Skeletal muscle tissue (tissue), 4 donors: Measurements from ENCODE around the gene RAP1A. TPM values are rescaled to one million over a fixed set of nuclear protein-coding genes. Genes with fewer than 3 reads are reported as not detected.

ENCODE experiments used
- H3K27ac ChIP-seq: one replicate; pipeline ENCODE4 v1.7.0; 2013; ENCODE audit warnings: mild to moderate bottlenecking, low read depth, low read length, inconsistent platforms
- H3K27me3 ChIP-seq, 3 donors: one replicate each; pipeline ENCODE4 v1.7.0; 2013; ENCODE audit warnings: low read length in 3 of 3; ENCODE audit not compliant: control insufficient read depth in 3 of 3, insufficient read depth in 3 of 3
- H3K36me3 ChIP-seq, 3 donors: one replicate each; pipeline ENCODE4 v1.7.0; 2013; ENCODE audit warnings: low read length in 3 of 3; ENCODE audit not compliant: control insufficient read depth in 3 of 3, insufficient read depth in 3 of 3
- H3K4me1 ChIP-seq, 3 donors: one replicate each; pipeline ENCODE4 v1.7.0; 2013; ENCODE audit warnings: low read length in 3 of 3, mild to moderate bottlenecking in 3 of 3; ENCODE audit not compliant: control insufficient read depth in 3 of 3, insufficient read depth in 3 of 3
- H3K4me3 ChIP-seq, 3 donors: one replicate each; pipeline ENCODE4 v1.7.0; 2013; ENCODE audit warnings: low read length in 3 of 3
- H3K9ac ChIP-seq, 3 donors: one replicate each; pipeline ENCODE4 v1.7.0; 2013; ENCODE audit warnings: low read length in 3 of 3, mild to moderate bottlenecking in 3 of 3, moderate library complexity in 2 of 3, low read depth in 1 of 3
- H3K9me3 ChIP-seq, 3 donors: one replicate each; pipeline ENCODE4 v1.7.0; 2013; ENCODE audit warnings: low read length in 3 of 3; ENCODE audit not compliant: control insufficient read depth in 3 of 3
- total RNA-seq: library from RNA; depleted of rRNA; stranded (reverse); fragments of >200 nt; gene quantifications from one replicate; pipeline ENCODE4 v1.2.3, GENCODE V29; 2014
- donor health status: Osteomylitis.

The RAP1A gene
- total RNA-seq, 1 donor from 2014 or later: 16.7 TPM

DNA sequence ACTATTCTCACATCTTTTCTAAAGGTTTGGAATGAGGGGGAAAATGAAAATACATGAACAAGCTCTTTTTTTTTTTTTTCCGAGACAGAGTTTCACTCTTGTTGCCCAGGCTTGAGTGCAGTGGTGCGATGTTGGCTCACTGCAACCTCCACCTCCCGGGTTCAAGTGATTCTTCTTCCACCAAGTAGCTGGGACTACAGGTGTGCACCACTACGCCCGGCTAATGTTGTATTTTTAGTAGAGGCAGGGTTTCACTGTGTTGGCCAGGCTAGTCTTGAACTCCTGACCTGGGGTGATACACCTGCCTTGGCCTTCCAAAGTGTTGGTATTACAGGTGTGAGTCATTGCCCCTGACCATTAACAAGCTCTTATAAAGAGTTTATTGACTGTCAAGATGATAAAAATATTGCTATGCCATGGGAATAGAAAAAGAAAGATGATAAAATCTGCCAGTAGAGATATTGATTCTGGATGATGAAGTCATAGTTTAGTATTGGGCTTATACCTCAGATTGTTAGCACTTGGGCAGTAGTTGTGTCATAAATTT is 83.0 kb downstream of the RAP1A start:
- Histone ChIP-seq H3K4me3 (no peak overlapping the region), H3K9me3 (no peaks in the 10 kb centered on the region), H3K36me3 (peaks cover 19 to 65% (median 61%) of the 10 kb centered on the region in 3 donors)

DNA sequence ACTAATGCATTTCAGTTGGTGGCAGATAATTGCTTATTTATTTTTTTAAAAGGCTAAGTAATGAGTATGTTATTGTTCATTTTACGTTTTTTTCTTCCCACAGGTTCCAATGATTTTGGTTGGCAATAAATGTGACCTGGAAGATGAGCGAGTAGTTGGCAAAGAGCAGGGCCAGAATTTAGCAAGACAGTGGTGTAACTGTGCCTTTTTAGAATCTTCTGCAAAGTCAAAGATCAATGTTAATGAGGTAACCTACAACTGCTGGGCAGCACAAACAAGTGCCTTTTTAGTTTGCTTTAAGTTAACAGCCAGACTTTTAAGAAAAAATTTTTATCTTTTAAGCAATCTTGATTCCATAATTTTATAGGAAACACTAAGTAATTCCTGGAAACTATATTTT is 84.7 kb downstream of the RAP1A start:
- Histone ChIP-seq H3K27ac (no peak overlapping the region), H3K9me3 (no peaks in the 10 kb centered on the region), H3K27me3 (no peaks in the 10 kb centered on the region), H3K4me1 (no peaks in the 10 kb centered on the region), H3K4me3 (no peak overlapping the region), H3K9ac (no peak overlapping the region), H3K36me3 (peaks cover 23 to 59% (median 59%) of the 10 kb centered on the region in 3 donors)

More for the DNA sequence above, 83.0 kb downstream of the RAP1A start:
- H3K9ac ChIP-seq: no peak overlapping the region
- no peak overlapping the region for H3K27ac ChIP-seq
- no peaks in the 10 kb centered on the region for H3K27me3 ChIP-seq
- no peaks in the 10 kb centered on the region for H3K4me1 ChIP-seq

DNA sequence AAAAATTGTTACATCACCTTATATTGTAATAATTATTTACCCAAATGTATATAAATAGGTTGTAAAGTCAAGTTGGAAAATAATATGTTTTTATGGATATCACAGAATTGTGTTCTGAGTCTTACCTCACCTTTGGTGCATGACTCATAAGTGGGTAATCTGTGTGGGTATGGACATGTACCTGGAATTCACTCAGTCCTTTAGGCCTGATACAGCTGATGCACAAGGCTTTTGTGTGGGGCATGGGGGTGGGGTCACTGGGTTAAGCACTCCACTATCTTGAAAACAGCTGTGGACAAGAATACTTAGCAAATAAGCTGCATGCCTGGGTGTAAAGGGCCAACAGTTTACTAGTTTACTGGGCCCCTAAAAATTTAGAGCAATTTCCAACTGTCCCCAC is 85.2 kb downstream of the RAP1A start:
- no peak overlapping the region for H3K27ac ChIP-seq
- no peak overlapping the region for H3K4me3 ChIP-seq
- no peaks in the 10 kb centered on the region for H3K4me1 ChIP-seq
- H3K9ac ChIP-seq: no peak overlapping the region
- H3K9me3 ChIP-seq: no peaks in the 10 kb centered on the region
- peaks cover 23 to 59% (median 59%) of the 10 kb centered on the region in 3 donors for H3K36me3 ChIP-seq
- no peaks in the 10 kb centered on the region for H3K27me3 ChIP-seq

DNA sequence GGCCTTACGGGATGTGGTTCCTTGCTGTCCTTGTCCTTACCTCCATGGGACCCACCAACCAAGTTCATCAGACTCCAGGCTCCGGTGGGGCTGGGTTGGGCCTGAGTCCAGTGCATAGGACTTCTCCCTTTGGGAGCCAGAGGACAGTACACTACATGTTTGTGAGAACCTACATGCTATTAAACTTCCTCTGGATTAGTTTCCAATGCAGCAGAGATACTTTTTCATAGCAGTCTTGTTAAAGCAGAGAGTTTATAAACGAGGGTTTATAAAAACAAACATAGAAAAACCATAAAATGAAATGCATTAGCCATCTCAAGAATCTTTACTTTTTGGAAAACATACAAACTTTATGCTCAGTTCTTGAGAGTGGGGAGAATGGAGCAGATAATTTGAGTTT is 86.3 kb downstream of the RAP1A start:
- H3K4me3 ChIP-seq: no peak overlapping the region
- no peaks in the 10 kb centered on the region for H3K9me3 ChIP-seq
- no peaks in the 10 kb centered on the region for H3K4me1 ChIP-seq
- H3K27me3 ChIP-seq: no peaks in the 10 kb centered on the region
- no peak overlapping the region for H3K9ac ChIP-seq
- H3K36me3 ChIP-seq: peaks cover 22 to 58% (median 53%) of the 10 kb centered on the region in 3 donors
- no peak overlapping the region for H3K27ac ChIP-seq

DNA sequence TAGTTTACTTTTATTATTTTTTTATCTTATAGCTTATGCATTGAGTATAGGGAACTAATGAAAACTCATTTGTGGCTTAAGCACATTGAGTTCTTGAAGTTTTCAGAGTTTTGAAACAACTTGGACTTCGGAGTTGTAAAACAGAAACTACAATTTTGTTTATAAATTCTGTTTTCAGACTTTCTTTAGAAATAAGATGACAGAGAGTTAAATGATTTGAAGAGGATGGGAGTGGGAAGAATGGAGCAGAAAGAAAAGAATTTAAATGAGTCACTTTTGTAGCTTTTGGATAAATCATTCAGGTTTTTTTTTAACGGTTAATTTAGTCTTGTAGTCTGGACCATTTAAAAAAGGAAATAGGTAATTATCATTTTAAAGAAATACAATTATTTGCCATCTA is 87.3 kb downstream of the RAP1A start:
- Histone ChIP-seq H3K4me3 (no peak overlapping the region), H3K9me3 (no peaks in the 10 kb centered on the region), H3K4me1 (no peaks in the 10 kb centered on the region), H3K27me3 (no peaks in the 10 kb centered on the region), H3K9ac (no peak overlapping the region), H3K27ac (no peak overlapping the region), H3K36me3 (peaks cover 20 to 56% (median 46%) of the 10 kb centered on the region in 3 donors)

DNA sequence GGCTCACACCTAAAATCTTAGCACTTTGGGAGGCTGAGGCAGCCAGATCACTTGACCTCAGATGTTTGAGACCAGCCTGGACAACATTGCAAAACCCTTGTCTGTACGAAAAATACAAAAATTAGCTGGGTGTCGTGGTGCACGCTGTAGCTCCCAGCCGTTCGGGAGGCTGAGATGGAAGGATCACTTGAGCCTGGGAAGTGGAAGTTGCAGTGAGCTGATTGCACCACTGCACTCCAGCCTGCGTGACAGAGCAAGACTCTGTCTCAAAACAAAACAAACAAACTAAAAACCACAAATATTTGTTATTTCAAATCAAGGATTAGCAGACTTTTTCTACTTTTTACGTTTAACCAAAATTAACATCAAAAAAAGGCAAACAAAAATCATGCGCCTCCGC is 88.3 kb downstream of the RAP1A start:
- H3K27me3 ChIP-seq: no peaks in the 10 kb centered on the region
- peaks cover 16 to 52% (median 39%) of the 10 kb centered on the region in 3 donors for H3K36me3 ChIP-seq
- H3K9ac ChIP-seq: no peak overlapping the region
- H3K9me3 ChIP-seq: no peaks in the 10 kb centered on the region
- no peak overlapping the region for H3K27ac ChIP-seq
- no peak overlapping the region for H3K4me3 ChIP-seq
- no peaks in the 10 kb centered on the region for H3K4me1 ChIP-seq

DNA sequence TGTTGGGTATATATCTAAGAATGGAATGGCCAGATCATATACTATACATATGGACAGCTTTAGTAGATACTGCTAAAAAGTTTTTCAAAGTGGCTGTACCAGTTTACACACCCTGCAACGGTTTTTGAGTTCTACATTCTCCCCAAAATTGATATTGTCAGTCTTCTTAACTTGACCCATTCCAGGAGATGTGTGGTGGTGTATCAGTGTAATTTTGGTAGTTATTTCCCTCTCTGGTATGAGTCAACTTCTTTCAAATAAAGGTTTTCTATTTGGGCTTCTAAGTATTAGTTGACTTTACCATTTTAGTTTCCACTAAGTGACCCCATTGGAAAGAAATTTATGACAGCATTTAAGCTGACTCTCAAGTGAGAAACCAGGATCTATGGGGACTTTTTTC is 90.4 kb downstream of the RAP1A start:
- Histone ChIP-seq H3K4me1 (no peaks in the 10 kb centered on the region), H3K4me3 (no peak overlapping the region), H3K9me3 (no peaks in the 10 kb centered on the region), H3K36me3 (peaks cover 11 to 35% (median 24%) of the 10 kb centered on the region in 3 donors), H3K27ac (no peak overlapping the region), H3K9ac (no peak overlapping the region), H3K27me3 (no peaks in the 10 kb centered on the region)

DNA sequence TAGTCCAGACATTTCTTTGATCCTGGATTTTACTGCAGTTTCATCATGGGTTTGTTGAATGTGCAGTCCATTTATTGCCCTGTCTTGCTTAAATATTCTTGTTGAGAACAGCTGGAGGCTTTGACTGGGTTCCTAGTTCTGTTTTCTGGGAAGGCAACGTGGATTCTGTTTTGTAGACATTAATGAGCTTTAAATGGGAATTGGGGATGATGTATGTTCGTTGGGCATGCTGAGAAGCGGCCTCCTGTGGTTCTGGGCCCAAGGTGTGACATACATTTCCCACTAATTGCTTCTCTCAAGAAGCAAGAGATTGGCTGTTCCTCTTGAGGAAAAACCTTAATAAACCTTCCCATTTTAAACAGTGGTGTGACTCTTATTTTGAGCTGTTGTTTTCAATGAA is 96.7 kb downstream of the RAP1A start:
- Histone ChIP-seq H3K27ac (no peak overlapping the region), H3K4me1 (peaks cover 25 to 26% (median 25%) of the 10 kb centered on the region in 3 donors), H3K27me3 (no peaks in the 10 kb centered on the region), H3K36me3 (no peaks in the 10 kb centered on the region), H3K9ac (no peak overlapping the region), H3K4me3 (no peak overlapping the region), H3K9me3 (no peaks in the 10 kb centered on the region)

DNA sequence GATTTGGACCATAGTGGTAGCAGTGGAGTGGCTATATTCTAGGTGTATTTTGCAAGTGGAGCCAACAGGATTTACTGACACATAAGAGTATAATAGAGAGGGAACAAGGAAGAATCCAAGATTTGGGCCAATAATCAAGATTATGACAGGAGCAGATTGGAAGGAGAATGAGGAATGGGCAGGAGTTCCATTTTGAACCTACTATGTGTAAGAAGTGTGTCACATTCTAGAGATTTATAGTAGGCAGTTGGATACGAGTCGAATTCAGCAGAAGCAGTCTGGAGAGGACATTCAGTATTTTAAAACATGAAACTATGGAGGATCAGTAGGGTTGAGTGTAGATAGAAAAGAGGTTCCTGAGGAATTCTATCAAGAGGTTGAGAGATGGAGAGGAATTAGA is 97.9 kb downstream of the RAP1A start:
- no peaks in the 10 kb centered on the region for H3K27me3 ChIP-seq
- H3K36me3 ChIP-seq: no peaks in the 10 kb centered on the region
- no peak overlapping the region for H3K9ac ChIP-seq
- no peaks in the 10 kb centered on the region for H3K9me3 ChIP-seq
- no peak overlapping the region for H3K4me3 ChIP-seq
- H3K4me1 ChIP-seq: peaks cover 35 to 37% (median 36%) of the 10 kb centered on the region in 3 donors
- no peak overlapping the region for H3K27ac ChIP-seq

DNA sequence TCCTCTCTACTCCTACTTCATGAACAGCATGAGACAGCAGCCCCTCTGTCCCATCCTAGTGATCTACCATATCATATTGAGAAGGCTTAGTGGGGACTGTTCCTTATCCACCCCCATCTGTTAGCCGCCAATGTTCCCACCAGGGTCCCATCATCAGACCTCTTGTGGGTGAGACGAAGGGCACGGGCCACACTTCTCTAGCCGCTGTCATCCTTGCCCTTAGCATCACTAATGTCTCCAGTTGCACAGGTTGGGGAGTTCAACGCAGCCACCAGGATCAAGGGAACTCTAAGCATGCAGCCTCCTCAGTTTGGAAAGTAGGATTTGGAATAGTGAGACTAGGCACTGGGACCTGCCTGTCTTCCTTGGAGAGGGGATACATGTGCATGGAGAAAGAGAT is 99.5 kb downstream of the RAP1A start:
- Histone ChIP-seq H3K27me3 (no peaks in the 10 kb centered on the region), H3K9me3 (no peaks in the 10 kb centered on the region), H3K4me1 (peaks cover 35 to 52% (median 37%) of the 10 kb centered on the region in 3 donors), H3K9ac (no peak overlapping the region), H3K36me3 (no peaks in the 10 kb centered on the region), H3K27ac (peak overlapping the region; percentile 69), H3K4me3 (no peak overlapping the region)
